Gastrocnemius medialis (tissue), 4 donors: ENCODE measurements around the gene COPS6. TPM values are rescaled to one million over a fixed set of nuclear protein-coding genes. Genes with fewer than 3 reads are reported as not detected.

ENCODE experiments used
- ATAC-seq, 2 donors: fragments of 150-250 bp; one replicate each; pipeline ENCODE4 v1.9.1; 2016
- DNase-seq, 2 donors: peaks; one replicate each; pipeline ENCODE4 v3.0.0-alpha.2; 2019
- H3K27ac ChIP-seq, 4 donors: fragments of 200-600 bp; sonication (generic); 1 replicate in 1 of 4; 2 replicates in 3 of 4; pipeline ENCODE4 v1.5.1; 2016 to 2018; ENCODE audit warnings: mild to moderate bottlenecking in 2 of 4, moderate library complexity in 1 of 4
- H3K27me3 ChIP-seq, 3 donors: fragments of 200-600 bp; sonication (generic) in 2 of 3; 1 replicate in 1 of 3; 2 replicates in 2 of 3; pipeline versions ENCODE4 v1.5.1 to v1.6.0; 2016 to 2019; ENCODE audit warnings: mild to moderate bottlenecking in 1 of 3, moderate library complexity in 1 of 3
- H3K36me3 ChIP-seq, 2 donors: fragments of 200-600 bp; sonication (generic) in 1 of 2; one replicate each; pipeline ENCODE4 v1.5.1; 2017 to 2018
- H3K4me1 ChIP-seq, 2 donors: fragments of 200-600 bp; sonication (generic) in 1 of 2; one replicate each; pipeline ENCODE4 v1.5.1; 2016 to 2017; ENCODE audit warnings: mild to moderate bottlenecking in 2 of 2
- H3K4me3 ChIP-seq, 4 donors: fragments of 200-600 bp; sonication (generic) in 3 of 4; 1 replicate in 1 of 4; 2 replicates in 3 of 4; pipeline ENCODE4 v1.5.1; 2016 to 2019; ENCODE audit warnings: mild to moderate bottlenecking in 2 of 4
- H3K9me3 ChIP-seq, 3 donors: fragments of 200-600 bp; sonication (generic) in 2 of 3; 1 replicate in 1 of 3; 2 replicates in 2 of 3; pipeline ENCODE4 v1.5.1; 2016 to 2019
- POLR2A ChIP-seq, 2 donors: fragments of 450-650 bp; IDR thresholded peaks; one replicate each; pipeline ENCODE4 v1.6.1; 2017; ENCODE audit warnings: antibody characterized with exemption in 2 of 2, mild to moderate bottlenecking in 2 of 2, moderate library complexity in 2 of 2
- in situ Hi-C, 4 donors: fragments of 200-750 bp; cut with MboI; loops; one replicate each; pipeline versions ENCODE4 v1.15.0 to v1.8.0; 2017; ENCODE audit warnings: low sequenced_read_pairs in 4 of 4
- intact Hi-C: fragments of 100-400 bp; cut with DNase I; formaldehyde crosslinking; loops from one replicate; pipeline ENCODE4 v1.15.1; 2023; ENCODE audit warnings: low total_unique reads
- total RNA-seq, 4 donors: library from RNA; depleted of rRNA; stranded (reverse); fragments of >200 nt; gene quantifications; one replicate each; pipeline versions ENCODE4 v1.1.0 to v1.2.3, GENCODE V29; 2016
- TF ChIP-seq, protein P1 (sequence below), 5 experiments: fragments of 450-650 bp in 3 of 5; fragments of 200-600 bp in 2 of 5; sonication (generic) in 2 of 5; IDR thresholded peaks in 4 of 5; conservative IDR thresholded peaks in 1 of 5; 1 replicate in 4 of 5; 2 replicates in 1 of 5; pipeline ENCODE4 v1.5.1; 2016 to 2019; ENCODE audit warnings: antibody characterized with exemption in 5 of 5, mild to moderate bottlenecking in 3 of 5, moderate library complexity in 3 of 5

The COPS6 gene
- total RNA-seq, 4 donors from 2014 or later, result 32.6 to 57.9 (median 39.4) TPM

DNA sequence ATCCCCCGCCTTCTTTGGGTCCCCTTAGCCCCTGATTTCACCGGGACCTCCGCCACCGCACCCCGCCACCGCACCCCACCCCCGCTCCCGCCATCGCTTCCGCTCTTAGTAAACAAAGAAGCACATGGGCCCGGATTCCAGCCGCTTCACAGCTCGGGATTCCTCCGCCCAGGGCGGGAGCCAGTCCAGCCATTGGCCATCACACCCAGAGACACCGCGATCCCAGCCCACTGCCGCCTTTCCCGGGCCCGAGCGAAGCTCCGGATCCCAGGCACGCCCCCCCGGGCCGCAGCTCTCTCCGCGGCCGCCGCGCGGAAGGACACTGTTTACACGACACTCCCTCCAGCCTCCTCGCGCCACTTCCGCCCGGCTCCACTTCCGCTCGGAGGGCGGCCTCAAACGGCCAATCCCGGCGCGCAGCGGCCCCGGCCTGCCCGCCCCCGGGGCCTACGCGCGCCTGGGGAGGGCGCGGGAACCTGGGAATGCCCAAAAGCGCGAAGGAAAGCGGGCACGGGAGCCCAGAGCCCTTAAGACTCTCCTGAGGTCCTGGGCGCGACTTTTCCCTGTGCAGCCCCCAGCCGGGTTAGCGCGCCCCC, 11.7 kb downstream of the COPS6 start:
- peak; percentile 85 to 91 for ATAC-seq
- peak; percentile 86 to 88 for DNase-seq
- intact Hi-C loops (loop anchor here (1.0 to 5.0 kb wide), 7 partner anchors 12 to 327 kb away; partner anchors contain the start of genes CNPY4, COPS6, LAMTOR4 and MEPCE), in situ Hi-C loops (no loop called here)
- H3K9me3 ChIP-seq, result no peaks in the 10 kb centered on the region
- no peaks in the 10 kb centered on the region for H3K27me3 ChIP-seq
- peak overlapping the region; percentile 89 to 97 (median 94) for H3K27ac ChIP-seq
- TF ChIP-seq, protein P1, sequence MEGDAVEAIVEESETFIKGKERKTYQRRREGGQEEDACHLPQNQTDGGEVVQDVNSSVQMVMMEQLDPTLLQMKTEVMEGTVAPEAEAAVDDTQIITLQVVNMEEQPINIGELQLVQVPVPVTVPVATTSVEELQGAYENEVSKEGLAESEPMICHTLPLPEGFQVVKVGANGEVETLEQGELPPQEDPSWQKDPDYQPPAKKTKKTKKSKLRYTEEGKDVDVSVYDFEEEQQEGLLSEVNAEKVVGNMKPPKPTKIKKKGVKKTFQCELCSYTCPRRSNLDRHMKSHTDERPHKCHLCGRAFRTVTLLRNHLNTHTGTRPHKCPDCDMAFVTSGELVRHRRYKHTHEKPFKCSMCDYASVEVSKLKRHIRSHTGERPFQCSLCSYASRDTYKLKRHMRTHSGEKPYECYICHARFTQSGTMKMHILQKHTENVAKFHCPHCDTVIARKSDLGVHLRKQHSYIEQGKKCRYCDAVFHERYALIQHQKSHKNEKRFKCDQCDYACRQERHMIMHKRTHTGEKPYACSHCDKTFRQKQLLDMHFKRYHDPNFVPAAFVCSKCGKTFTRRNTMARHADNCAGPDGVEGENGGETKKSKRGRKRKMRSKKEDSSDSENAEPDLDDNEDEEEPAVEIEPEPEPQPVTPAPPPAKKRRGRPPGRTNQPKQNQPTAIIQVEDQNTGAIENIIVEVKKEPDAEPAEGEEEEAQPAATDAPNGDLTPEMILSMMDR (IDR thresholded peaks at IDR 0.05 in 4 of 5, conservative IDR thresholded peaks at IDR 0.05 in 1 of 5), result peak in 1 of 5 experiments; percentile 15
- peak in 1 of 2 donors; percentile 58 for TF ChIP-seq POLR2A (IDR thresholded peaks at IDR 0.05)
- peaks cover 0 to 42% of the 10 kb centered on the region in 2 donors for H3K36me3 ChIP-seq
- peaks cover 13 to 17% of the 10 kb centered on the region in 2 donors for H3K4me1 ChIP-seq
- peak overlapping the region; percentile 60 to 97 (median 85) for H3K4me3 ChIP-seq

DNA sequence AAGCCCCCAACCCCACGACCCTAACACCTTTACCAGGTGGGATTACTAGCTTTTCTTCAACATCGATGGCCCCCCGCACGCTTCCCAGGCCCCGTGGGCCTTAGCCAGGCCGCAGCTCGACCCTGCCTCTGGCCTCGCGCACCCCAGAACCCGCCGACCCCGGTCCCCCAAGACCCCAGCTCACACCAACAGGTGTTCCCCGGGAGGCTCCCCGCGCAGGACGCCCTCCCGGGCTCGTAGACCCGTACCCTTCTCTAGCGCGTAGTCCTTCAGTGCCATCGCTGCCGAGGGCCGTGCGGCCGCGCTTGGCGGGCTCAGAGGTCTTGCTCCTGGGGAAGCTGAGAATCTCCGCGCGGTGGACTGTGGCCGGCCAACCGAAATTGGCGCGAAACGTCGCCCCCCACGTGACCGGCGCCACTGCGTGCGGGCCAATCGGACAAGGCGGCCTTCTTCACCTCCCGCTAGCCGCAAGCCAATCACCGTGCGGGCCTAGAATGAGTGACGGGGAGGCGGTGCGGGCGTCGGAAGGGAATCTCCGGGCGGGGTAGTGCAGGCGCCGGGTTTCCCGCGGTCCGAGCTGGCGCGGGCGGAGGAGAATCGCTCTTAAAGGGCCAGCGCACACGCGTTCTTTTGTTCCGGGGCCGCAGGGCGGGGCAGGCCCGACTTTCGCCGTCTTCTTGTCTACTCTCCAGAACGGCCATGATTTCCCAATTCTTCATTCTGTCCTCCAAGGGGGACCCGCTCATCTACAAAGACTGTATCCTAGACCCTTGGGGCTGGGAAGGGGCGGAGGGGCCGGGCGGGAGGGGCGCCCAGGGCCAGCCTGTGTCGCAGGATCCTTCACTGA, 12.5 kb downstream of the COPS6 start, which contains the start of the genes AP4M1 and MCM7:
Gene AP4M1 (plus strand): TSS at position 628 of the 847 bp plus-strand sequence. CDS start 72 bp downstream, at position 700.
Gene MCM7 (minus strand): TSS at position 382 of the 847 bp plus-strand sequence. CDS start 103 bp downstream, at position 279.
- Histone ChIP-seq H3K27ac (peak within 1 kb of the TSS; percentile 89 to 97 (median 94)), H3K4me3 (peak within 1 kb of the TSS; percentile 60 to 97 (median 85)), H3K27me3 (no peaks in the 10 kb centered on the region), H3K4me1 (peaks cover 13 to 17% of the 10 kb centered on the region in 2 donors), H3K9me3 (no peaks in the 10 kb centered on the region), H3K36me3 (peaks cover 0 to 39% of the 10 kb centered on the region in 2 donors)
- peak in 1 of 2 donors; percentile 28 for TF ChIP-seq POLR2A (IDR thresholded peaks at IDR 0.05)
- TF ChIP-seq, protein P1 (IDR thresholded peaks at IDR 0.05 in 4 of 5, conservative IDR thresholded peaks at IDR 0.05 in 1 of 5), result no peak
- ATAC-seq (peak; percentile 85 to 86), DNase-seq (peak; percentile 99)
- intact Hi-C loops (loop anchor here (1.0 to 5.0 kb wide), 6 partner anchors 13 to 326 kb away; partner anchors contain the start of genes CNPY4, COPS6, LAMTOR4 and MEPCE), in situ Hi-C loops (no loop called here)

DNA sequence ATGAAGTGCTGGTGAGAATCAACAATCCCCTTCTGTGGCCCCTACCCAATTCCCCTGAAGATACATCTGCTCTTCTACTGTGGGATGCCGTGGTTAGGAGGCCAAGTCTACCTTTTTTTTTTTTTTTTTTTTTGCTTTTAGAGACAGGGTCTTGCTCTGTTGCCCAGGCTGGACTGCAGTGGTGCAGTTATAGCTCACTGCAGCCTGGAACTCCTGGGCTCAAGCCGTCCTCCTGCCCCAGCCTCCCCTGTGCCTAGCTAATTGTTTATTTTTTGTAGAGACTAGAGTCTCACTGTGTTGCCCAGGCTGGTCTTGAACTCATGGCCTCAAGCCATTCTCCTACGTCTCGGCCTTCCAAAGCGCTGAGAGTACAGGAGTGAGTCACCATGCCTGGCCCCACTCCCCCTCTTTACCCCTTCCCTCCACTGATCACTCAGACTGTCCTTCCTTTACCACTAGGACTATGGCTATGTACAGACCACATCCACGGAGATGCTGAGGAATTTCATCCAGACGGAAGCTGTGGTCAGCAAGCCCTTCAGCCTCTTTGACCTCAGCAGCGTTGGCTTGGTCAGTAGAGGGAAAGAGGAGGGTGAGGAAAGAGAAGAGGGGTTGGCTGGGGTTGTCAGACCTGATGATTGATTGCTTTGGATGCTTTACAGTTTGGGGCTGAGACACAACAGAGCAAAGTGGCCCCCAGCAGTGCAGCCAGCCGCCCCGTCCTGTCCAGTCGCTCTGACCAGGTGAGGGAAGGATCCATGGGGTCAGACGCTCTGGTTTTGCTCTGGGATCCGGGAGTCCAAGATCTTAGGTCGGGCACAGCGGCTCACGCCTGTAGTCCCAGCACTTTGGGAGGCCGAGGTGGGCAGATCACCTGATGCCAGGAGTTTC, 14.4 kb downstream of the COPS6 start:
- Histone ChIP-seq H3K27me3 (no peaks in the 10 kb centered on the region), H3K4me1 (peaks cover 13 to 17% of the 10 kb centered on the region in 2 donors), H3K9me3 (no peaks in the 10 kb centered on the region), H3K27ac (no peak overlapping the region), H3K4me3 (no peak overlapping the region), H3K36me3 (peaks cover 0 to 39% of the 10 kb centered on the region in 2 donors)
- intact Hi-C loops (loop anchor here (5.0 kb wide), 1 partner anchor 324 kb away; the partner anchor contains the start of genes MEPCE and ZCWPW1), in situ Hi-C loops (no loop called here)
- no peak for ATAC-seq
- DNase-seq, result no peak
- TF ChIP-seq POLR2A (IDR thresholded peaks at IDR 0.05), result no peak
- TF ChIP-seq, protein P1 (IDR thresholded peaks at IDR 0.05 in 4 of 5, conservative IDR thresholded peaks at IDR 0.05 in 1 of 5), result no peak

DNA sequence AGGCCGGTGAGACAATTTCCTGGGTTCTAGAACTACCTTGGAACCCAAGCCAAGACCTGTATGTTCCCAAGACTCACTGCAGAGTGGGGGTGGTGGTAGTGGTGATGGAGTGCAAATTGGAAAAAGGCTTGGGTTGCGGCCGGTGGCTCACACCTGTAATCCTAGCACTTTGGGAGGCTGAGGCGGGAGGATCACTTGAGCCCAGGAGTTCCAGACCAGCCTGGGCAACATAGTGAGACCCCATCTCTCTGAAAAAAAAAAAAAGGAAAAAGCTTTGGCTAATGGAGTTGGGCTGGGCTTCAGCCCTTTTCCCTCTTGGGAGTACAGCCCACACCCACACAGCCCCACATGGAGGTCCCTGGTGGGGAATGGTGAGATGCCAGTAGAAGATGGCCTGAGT, 16.8 kb downstream of the COPS6 start:
- Histone ChIP-seq H3K36me3 (peaks cover 0 to 47% of the 10 kb centered on the region in 2 donors), H3K4me1 (peaks cover 5 to 7% of the 10 kb centered on the region in 2 donors), H3K27me3 (no peaks in the 10 kb centered on the region), H3K27ac (no peak overlapping the region), H3K9me3 (no peaks in the 10 kb centered on the region), H3K4me3 (no peak overlapping the region)
- DNase-seq, result no peak
- ATAC-seq, result no peak
- in situ Hi-C loops, result no loop called here
- TF ChIP-seq POLR2A (IDR thresholded peaks at IDR 0.05), result no peak
- TF ChIP-seq, protein P1 (IDR thresholded peaks at IDR 0.05 in 4 of 5, conservative IDR thresholded peaks at IDR 0.05 in 1 of 5), result no peak
- intact Hi-C loops, result no loop called here
